Activated CD4-positive, alpha-beta T cell treated with anti-CD3 and anti-CD28 coated beads for 36 hours (primary cell): ENCODE data around the gene IFNLR1. TPM values are rescaled to one million over a fixed set of nuclear protein-coding genes. Genes with fewer than 3 reads are reported as not detected.

Experiments used
- ATAC-seq: fragments of 200-7000 bp; cut with Tn5 transposase; one replicate; pipeline ENCODE4 v1.10.0; 2021; ENCODE audit warnings: mild to moderate bottlenecking, moderate library complexity
- CTCF ChIA-PET: fragments of 350-600 bp; sonication (Branson Sonifier 250); formaldehyde crosslinking; loops from one replicate; lab custom pipeline; 2021; ENCODE audit warnings: antibody characterized with exemption; lab: Charles Lee
- POLR2A ChIA-PET: fragments of 350-600 bp; sonication (Branson Sonifier 250); formaldehyde crosslinking; loops from one replicate; lab custom pipeline; 2021; ENCODE audit warnings: antibody characterized with exemption, inconsistent platforms; lab: Charles Lee
- DNase-seq: peaks from one replicate; pipeline ENCODE4 v3.0.0-alpha.2; 2020
- H3K27ac Mint-ChIP-seq: one replicate; pipeline ENCODE4 v1.8.0; 2021; ENCODE audit warnings: mixed read lengths
- H3K27me3 Mint-ChIP-seq: one replicate; pipeline ENCODE4 v1.8.0; 2021; ENCODE audit warnings: mixed read lengths
- H3K36me3 Mint-ChIP-seq: one replicate; pipeline ENCODE4 v1.8.0; 2021; ENCODE audit warnings: low read depth, mixed read lengths
- H3K4me1 Mint-ChIP-seq: one replicate; pipeline ENCODE4 v1.8.0; 2021; ENCODE audit warnings: mixed read lengths
- H3K4me3 Mint-ChIP-seq: one replicate; pipeline ENCODE4 v1.8.0; 2021; ENCODE audit warnings: mild to moderate bottlenecking, moderate library complexity, mixed read lengths
- H3K9me3 Mint-ChIP-seq: one replicate; pipeline ENCODE4 v1.8.0; 2021; ENCODE audit warnings: low read depth, mixed read lengths
- intact Hi-C, 2 experiments: fragments of 100-400 bp; cut with DNase I in 1 of 2; cut with micrococcal nuclease in 1 of 2; formaldehyde crosslinking; loops; one replicate each; pipeline versions ENCODE4 v1.14.2 to v1.15.1; 2022 to 2024; cut with DNase I, micrococcal nuclease
- total RNA-seq, 2 experiments: library from RNA; stranded (reverse); gene quantifications; one replicate each; pipeline ENCODE4 v1.2.3, GENCODE V29; 2021

The IFNLR1 gene
- total RNA-seq: 1 to 10 TPM; 6.6 to 7.4 TPM

DNA sequence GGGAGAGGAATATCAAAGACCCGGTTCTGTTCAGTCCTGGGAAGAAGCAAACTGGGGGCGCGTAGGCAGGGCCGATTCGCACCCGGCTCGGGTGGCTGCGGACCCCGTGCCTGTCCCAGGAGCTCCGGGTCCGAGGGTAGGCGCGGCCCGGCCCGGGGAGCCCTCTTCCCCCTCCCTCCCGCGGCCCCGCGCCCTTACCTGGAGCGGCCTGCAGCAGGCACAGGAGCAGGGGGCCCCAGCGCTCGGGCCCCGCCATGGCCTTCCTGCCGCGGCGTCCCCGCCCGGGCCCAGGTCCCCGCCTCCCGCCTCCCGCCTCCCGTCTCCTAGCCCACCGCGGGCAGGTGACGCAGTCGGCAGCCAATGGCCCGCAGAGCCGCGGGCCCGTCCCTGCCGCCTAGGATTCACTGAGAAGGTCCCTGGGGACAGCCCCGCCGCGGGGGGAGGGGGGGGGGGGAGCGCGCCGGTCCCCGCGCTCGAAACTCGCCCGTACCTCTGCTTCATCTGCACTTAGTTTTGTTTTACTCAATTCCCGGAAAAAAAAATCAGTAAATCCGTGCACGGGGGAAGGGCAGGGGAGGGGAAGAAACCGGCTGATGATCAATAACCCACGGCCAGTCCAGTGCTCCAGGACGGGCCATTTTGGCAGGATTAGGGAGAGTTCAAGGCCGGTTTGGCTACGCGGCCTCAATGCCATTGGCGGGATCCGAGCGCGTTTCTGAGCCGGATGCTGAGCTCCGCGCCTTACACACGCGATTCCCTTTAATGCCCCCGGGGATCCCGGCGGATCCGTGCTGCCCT, at the start of gene IFNLR1:
Gene IFNLR1, minus strand, starts transcription at position 297 of the 798 bp plus-strand sequence. Its CDS starts 41 bp downstream, at position 256.
- no peaks in the 10 kb centered on the region for H3K36me3 Mint-ChIP-seq
- H3K9me3 Mint-ChIP-seq: peaks cover 3% of the 10 kb centered on the region
- no peaks in the 10 kb centered on the region for H3K27me3 Mint-ChIP-seq
- peak within 1 kb of the TSS; percentile 71 for H3K27ac Mint-ChIP-seq
- ATAC-seq (peak; percentile 88), DNase-seq (peak; percentile 93)
- CTCF ChIA-PET: interaction anchor here (0.6 to 4.5 kb wide), 8 partner anchors 10 to 205 kb away, joined by 3 to 38 read pairs (median 4); no protein-coding TSS in a partner anchor
- POLR2A ChIA-PET: interaction anchor here (0.7 kb wide), 2 partner anchors 407 to 904 kb away, joined by 3 read pairs; no protein-coding TSS in a partner anchor
- peak within 1 kb of the TSS; percentile 73 for H3K4me3 Mint-ChIP-seq
- intact Hi-C loops: loop anchor here (1.0 to 5.0 kb wide), 5 partner anchors 36 to 560 kb away; partner anchors contain the start of genes CLIC4 (in 1 of the 2) and PNRC2 (in 1 of the 2)
- H3K4me1 Mint-ChIP-seq: peaks cover 47% of the 10 kb centered on the region

DNA sequence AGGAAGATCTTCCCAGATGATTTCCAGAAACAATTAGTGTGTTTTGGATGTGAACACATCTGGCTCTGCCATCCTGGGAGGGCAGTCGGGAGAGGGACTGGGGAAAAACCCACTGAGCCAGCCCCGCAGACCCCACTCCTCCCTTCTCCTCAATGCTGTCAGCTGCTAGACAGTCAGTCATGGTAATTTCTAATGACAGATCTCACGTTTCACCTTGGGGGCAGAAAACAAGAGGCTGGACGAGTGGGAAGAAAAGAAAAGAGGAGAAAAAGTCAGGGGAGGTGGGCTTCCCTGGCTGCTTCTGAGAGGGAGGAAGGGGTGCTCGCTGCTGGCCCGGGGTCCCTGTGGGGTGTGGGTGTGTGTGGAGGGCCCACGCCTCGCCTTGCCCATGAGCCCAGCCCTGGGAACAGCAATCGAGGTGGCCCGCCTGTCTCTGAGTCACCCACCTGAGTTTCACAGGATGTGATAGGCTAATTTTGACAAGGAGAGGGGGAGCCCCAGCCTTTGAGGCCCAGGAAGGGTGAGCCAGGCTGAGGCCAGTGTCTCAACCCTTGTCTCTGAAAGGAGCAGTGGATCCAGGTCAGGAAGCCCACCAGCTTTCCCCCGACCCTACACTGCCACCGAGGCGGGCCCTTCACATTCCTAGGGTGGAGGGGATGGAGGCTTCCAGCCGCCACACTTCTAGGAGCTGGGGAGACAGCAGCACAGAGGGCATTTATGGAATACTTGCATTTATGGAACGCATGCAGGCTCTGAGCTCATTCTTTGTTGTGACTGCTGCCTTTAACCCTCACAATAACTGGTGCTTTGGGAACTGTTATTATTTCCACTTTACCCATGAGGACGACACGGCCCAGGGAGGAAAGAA, 49.1 kb upstream of the IFNLR1 start:
- DNase-seq (peak; percentile 82), ATAC-seq (peak; percentile 100)
- Mint-ChIP-seq H3K36me3 (no peaks in the 10 kb centered on the region), H3K4me3 (no peak overlapping the region), H3K27ac (peak overlapping the region; percentile 27), H3K4me1 (peaks cover 15% of the 10 kb centered on the region), H3K9me3 (peaks cover 2% of the 10 kb centered on the region), H3K27me3 (peaks cover 11% of the 10 kb centered on the region)
- intact Hi-C loops: no loop called here
- ChIA-PET POLR2A (no interaction called here), CTCF (interaction anchor here (1.0 to 2.2 kb wide), 2 partner anchors 37 to 156 kb away, joined by 3 to 10 read pairs; no protein-coding TSS in a partner anchor)

DNA sequence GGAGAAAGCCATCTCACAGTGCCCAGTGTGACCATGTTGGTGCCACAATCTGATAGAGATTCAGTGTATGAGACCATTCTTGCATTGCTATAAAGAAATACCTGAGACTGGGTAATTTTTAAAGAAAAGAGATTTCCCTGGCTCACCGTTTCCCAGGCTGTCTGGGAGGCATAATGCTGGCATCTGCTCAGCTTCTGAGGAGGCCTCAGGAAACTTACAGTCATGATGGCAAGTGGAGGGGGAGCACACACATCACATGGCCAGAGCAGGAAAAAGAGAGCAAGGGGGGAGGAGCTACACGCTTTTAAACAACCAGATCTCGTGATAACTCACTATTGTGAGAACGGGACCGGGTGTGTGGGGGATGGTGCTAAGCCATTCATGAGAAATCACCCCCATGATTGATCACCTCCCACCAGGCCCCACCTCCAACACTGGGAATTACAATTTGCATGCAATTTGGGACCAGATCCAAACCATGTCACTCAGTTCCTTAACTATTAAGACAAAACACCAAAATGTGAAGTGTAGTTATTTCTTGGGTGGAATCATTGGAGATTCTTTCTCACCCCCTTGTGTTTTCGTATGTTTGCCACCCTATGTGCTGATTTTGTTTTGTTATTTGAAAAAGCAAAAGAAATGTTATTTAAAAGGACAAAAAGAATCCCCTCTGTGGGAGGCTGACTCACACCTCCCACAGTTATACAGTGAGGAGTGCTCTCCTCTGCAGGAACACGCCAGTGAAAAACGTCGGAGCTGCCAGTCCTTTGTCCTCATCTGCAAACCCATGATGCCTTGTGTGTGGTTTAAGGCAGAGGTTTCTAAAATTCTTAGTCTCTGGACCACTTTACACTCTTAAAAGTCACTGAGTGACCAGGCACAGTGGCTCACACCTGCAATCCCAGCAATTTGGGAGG, 46.9 kb upstream of the IFNLR1 start:
- ATAC-seq (no peak), DNase-seq (no peak)
- Mint-ChIP-seq H3K27ac (no peak overlapping the region), H3K27me3 (peaks cover 11% of the 10 kb centered on the region), H3K36me3 (no peaks in the 10 kb centered on the region), H3K9me3 (peaks cover 2% of the 10 kb centered on the region), H3K4me1 (peaks cover 15% of the 10 kb centered on the region), H3K4me3 (no peak overlapping the region)
- intact Hi-C loops: no loop called here
- ChIA-PET POLR2A (no interaction called here), CTCF (interaction anchor here (0.7 kb wide), 2 partner anchors 36 to 157 kb away, joined by 4 read pairs; no protein-coding TSS in a partner anchor)

DNA sequence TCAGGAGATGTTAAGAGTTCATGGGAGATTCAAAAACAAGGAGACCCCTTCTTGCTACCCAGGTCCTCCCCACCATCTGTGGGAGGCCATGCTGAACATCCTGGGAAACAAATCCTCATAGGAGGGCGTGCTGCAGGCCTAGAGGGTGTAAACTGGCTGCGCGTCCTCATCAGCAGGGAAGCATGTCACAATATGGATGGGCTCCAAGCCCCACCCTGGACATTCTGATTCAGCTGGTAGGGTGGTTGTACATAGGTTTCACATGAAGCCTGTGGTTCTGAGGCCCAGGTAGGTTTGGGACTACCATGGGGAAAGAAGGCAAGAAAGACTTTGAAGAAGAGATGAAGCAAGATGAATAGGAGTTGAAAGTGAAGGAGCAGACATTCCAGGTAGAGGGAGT, 44.6 kb upstream of the IFNLR1 start:
- Mint-ChIP-seq H3K27me3 (peaks cover 2% of the 10 kb centered on the region), H3K36me3 (no peaks in the 10 kb centered on the region), H3K9me3 (peaks cover 2% of the 10 kb centered on the region), H3K4me3 (no peak overlapping the region), H3K27ac (no peak overlapping the region), H3K4me1 (peaks cover 21% of the 10 kb centered on the region)
- intact Hi-C loops: no loop called here
- DNase-seq: no peak
- CTCF ChIA-PET: no interaction called here
- POLR2A ChIA-PET: no interaction called here
- ATAC-seq: no peak

DNA sequence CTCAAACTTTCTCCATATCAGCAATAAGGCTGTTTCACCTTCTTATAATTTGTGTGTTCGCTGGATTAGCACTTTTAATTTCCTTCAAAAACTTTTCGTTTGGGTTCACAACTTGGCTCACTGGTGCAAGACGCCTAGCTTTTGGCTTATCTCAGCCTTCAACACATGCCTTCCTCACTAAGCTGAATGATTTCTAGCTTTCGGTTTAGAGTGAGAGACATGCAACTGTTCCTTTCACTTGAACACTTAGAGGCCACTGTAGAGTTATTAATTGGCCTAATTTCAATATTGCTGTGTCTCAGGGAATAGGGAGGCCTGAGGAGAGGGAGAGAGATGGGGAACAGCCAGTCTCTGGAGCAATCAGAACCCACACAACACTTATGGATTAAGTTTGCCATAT, 41.2 kb upstream of the IFNLR1 start:
- H3K27me3 Mint-ChIP-seq: peaks cover 4% of the 10 kb centered on the region
- H3K36me3 Mint-ChIP-seq: no peaks in the 10 kb centered on the region
- peaks cover 13% of the 10 kb centered on the region for H3K4me1 Mint-ChIP-seq
- intact Hi-C loops: no loop called here
- ATAC-seq (peak; percentile 47), DNase-seq (no peak)
- POLR2A ChIA-PET: no interaction called here
- CTCF ChIA-PET: interaction anchor here (0.9 to 1.4 kb wide), 2 partner anchors 47 to 163 kb away, joined by 3 to 5 read pairs; no protein-coding TSS in a partner anchor
- H3K4me3 Mint-ChIP-seq: no peak overlapping the region
- H3K27ac Mint-ChIP-seq: no peak overlapping the region
- no peaks in the 10 kb centered on the region for H3K9me3 Mint-ChIP-seq

DNA sequence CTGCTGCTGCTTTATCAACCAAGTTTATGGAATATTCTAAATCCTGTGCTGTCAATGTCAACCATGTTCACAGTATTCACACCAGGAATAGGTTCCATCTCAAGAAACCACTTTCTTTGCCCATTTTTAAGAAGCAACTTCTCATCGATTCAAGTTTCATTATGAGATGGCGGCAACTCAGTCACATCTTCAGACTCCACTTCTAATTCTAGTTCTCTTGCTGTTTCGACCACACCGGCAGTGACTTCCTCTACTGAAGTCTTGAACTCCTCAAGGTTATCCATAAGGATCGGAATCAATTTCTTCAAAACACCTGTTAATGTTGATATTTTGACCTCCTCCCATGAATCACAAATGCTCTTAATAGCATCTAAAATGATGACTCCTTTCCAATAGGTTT, 39.7 kb upstream of the IFNLR1 start:
- Mint-ChIP-seq H3K27ac (no peak overlapping the region), H3K4me1 (peaks cover 13% of the 10 kb centered on the region), H3K36me3 (no peaks in the 10 kb centered on the region), H3K27me3 (peaks cover 7% of the 10 kb centered on the region), H3K9me3 (no peaks in the 10 kb centered on the region), H3K4me3 (no peak overlapping the region)
- ChIA-PET POLR2A (no interaction called here), CTCF (no interaction called here)
- no peak for DNase-seq
- no peak for ATAC-seq
- intact Hi-C loops: no loop called here

DNA sequence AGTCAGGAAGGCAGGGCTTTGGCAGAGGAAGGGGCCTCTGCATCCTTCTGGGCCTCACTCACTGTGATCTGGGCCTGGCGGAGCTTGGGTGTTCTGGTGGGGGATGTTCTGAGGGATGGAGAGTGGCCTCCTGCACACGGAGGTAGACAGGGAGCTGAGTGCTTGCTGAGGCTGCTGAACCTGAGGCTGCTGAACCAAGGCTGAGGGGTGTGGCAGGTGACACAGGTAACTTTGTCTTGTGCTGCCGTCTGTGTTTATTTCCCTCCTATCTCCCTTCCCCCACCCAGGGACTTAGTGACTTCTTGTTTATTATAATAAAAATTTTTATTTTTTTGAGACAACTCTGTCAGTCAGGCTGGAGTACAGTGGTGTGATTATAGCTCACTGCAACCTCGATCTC, 37.7 kb upstream of the IFNLR1 start:
- Mint-ChIP-seq H3K36me3 (no peaks in the 10 kb centered on the region), H3K27ac (no peak overlapping the region), H3K4me1 (peaks cover 13% of the 10 kb centered on the region), H3K27me3 (peaks cover 10% of the 10 kb centered on the region), H3K4me3 (no peak overlapping the region), H3K9me3 (no peaks in the 10 kb centered on the region)
- DNase-seq (no peak), ATAC-seq (no peak)
- ChIA-PET CTCF (interaction anchor here (0.6 to 1.5 kb wide), 4 partner anchors 75 to 1619 kb away, joined by 3 to 4 read pairs (median 3); no protein-coding TSS in a partner anchor), POLR2A (no interaction called here)
- intact Hi-C loops: no loop called here

DNA sequence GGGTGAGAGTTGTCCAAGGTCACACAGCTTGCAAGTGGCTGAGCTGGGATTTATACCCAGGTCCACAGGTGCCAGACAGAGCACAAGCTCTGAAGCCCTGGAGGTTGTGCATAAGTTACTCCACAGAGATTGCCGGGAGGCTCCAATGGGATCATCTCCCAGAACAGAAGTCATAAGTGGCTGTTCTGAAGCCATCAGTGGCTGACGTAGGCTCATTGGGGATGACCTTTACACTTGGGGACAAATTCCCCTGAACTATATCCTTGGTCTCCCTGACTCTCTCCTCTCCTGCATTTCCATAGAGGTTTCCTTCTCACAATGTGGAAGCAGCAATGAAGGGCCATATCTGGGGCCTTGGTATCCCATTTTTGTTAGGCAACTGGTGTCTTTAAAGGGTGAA, 37.0 kb upstream of the IFNLR1 start:
- peaks cover 13% of the 10 kb centered on the region for H3K4me1 Mint-ChIP-seq

DNA sequence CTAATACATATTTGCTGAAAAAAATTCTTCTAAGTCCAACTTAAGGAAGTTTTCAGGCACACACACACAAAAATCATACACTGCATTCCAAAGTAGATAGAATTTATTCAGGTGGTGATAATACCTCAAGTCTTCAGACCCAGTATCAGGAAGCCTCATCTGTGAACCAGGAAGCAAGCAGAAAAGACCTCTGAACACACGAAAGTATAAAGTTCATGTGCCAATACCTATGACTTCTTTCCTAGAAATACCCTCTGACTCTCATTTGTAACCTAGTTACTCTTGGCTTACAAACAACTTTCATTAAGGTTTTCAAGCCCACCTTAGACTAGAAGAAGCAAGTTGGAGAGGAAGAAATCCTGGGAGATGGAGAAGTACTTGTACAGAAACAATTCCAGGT, 35.7 kb upstream of the IFNLR1 start:
- no peaks in the 10 kb centered on the region for H3K36me3 Mint-ChIP-seq
- intact Hi-C loops: no loop called here
- DNase-seq: no peak
- peaks cover 7% of the 10 kb centered on the region for H3K4me1 Mint-ChIP-seq
- H3K4me3 Mint-ChIP-seq: no peak overlapping the region
- peaks cover 16% of the 10 kb centered on the region for H3K27me3 Mint-ChIP-seq
- CTCF ChIA-PET: interaction anchor here (0.6 to 2.2 kb wide), 4 partner anchors 23 to 169 kb away, joined by 3 to 9 read pairs (median 3); no protein-coding TSS in a partner anchor
- ATAC-seq: no peak
- no peaks in the 10 kb centered on the region for H3K9me3 Mint-ChIP-seq
- POLR2A ChIA-PET: no interaction called here
- no peak overlapping the region for H3K27ac Mint-ChIP-seq

More for the DNA sequence above, 37.0 kb upstream of the IFNLR1 start:
- Mint-ChIP-seq H3K27me3 (peaks cover 13% of the 10 kb centered on the region), H3K4me3 (no peak overlapping the region), H3K27ac (no peak overlapping the region), H3K9me3 (no peaks in the 10 kb centered on the region), H3K36me3 (no peaks in the 10 kb centered on the region)
- ChIA-PET CTCF (interaction anchor here (0.6 kb wide), 1 partner anchor 1620 kb away, joined by 3 read pairs; no protein-coding TSS in a partner anchor), POLR2A (no interaction called here)
- intact Hi-C loops: no loop called here
- no peak for ATAC-seq
- DNase-seq: no peak

DNA sequence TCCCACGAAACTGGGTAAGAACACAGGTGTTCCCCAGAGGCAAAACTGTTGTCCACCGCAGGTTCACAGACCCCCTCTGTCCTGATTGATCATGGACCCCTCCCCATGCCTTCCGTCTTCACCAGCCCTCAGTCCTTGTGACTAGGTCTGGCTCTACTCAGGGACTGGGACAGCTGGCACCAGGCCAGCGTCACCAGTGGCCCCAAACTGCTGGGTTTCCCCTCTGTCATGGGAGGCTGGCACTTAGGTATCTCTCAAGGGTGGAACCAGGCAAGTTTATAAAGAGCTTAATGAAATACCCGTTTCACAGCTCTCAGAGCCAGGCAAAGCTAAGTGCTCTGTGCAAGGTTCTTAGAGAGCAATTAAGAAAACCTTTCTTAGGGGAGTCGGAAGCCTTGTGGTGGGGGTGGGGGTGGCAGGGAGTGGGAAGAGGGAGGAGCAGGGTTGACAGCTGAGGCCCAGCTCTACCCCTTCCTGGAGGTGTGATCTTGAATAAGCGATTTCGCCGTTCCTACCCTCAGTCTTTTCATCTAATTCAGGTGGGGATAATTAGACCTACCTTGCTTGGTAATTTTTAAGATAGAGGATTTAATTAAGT, 35.0 kb upstream of the IFNLR1 start:
- POLR2A ChIA-PET: no interaction called here
- intact Hi-C loops: no loop called here
- DNase-seq (no peak), ATAC-seq (no peak)
- H3K27ac Mint-ChIP-seq: no peak overlapping the region
- CTCF ChIA-PET: interaction anchor here (1.1 to 2.2 kb wide), 2 partner anchors 22 to 169 kb away, joined by 3 to 9 read pairs; no protein-coding TSS in a partner anchor
- H3K36me3 Mint-ChIP-seq: no peaks in the 10 kb centered on the region
- H3K4me1 Mint-ChIP-seq: peaks cover 7% of the 10 kb centered on the region
- H3K27me3 Mint-ChIP-seq: peaks cover 16% of the 10 kb centered on the region
- H3K9me3 Mint-ChIP-seq: no peaks in the 10 kb centered on the region
- no peak overlapping the region for H3K4me3 Mint-ChIP-seq
